ENCODE measurements around the gene LCA5. TPM values are rescaled to one million over a fixed set of nuclear protein-coding genes. Genes with fewer than 3 reads are reported as not detected.

The LCA5 gene
- total RNA-seq, 2 donors from 2014 or later, result 0.74 to 1.1 TPM

DNA sequence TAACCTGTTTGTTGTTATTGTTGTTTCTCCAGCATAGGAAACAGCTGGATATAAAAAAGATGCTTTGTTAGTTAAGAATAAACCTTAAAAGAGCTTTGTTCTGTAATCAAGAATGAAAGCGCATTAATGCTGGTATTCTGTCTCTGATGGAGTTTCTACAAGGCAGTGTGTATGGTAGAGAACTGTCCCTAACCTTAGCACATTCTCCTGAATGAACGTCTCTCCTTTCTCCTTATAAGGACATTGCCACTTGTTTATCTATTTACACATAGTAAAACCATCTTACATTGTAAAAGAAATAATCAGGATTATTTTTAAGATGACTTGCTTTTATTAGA is 33.8 kb upstream of the LCA5 start:
- H3K27me3 ChIP-seq, result no peaks in the 10 kb centered on the region
- H3K9ac ChIP-seq (ENCODE audit: low read depth in 2 of 2, low read length in 2 of 2), result peak overlapping the region in 1 of 2 donors; percentile 55
- TF ChIP-seq, protein P1, sequence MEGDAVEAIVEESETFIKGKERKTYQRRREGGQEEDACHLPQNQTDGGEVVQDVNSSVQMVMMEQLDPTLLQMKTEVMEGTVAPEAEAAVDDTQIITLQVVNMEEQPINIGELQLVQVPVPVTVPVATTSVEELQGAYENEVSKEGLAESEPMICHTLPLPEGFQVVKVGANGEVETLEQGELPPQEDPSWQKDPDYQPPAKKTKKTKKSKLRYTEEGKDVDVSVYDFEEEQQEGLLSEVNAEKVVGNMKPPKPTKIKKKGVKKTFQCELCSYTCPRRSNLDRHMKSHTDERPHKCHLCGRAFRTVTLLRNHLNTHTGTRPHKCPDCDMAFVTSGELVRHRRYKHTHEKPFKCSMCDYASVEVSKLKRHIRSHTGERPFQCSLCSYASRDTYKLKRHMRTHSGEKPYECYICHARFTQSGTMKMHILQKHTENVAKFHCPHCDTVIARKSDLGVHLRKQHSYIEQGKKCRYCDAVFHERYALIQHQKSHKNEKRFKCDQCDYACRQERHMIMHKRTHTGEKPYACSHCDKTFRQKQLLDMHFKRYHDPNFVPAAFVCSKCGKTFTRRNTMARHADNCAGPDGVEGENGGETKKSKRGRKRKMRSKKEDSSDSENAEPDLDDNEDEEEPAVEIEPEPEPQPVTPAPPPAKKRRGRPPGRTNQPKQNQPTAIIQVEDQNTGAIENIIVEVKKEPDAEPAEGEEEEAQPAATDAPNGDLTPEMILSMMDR (IDR thresholded peaks at IDR 0.05), result no peak
- H3K4me3 ChIP-seq, result no peak overlapping the region
- no peak overlapping the region for H3K27ac ChIP-seq
- H3K4me1 ChIP-seq, result no peaks in the 10 kb centered on the region
- intact Hi-C loops (cut with DNase I), result loop anchor here (5.0 kb wide), 1 partner anchor 101 kb away; no protein-coding TSS in a partner anchor
- no peaks in the 10 kb centered on the region for H3K36me3 ChIP-seq
- no peaks in the 10 kb centered on the region for H3K9me3 ChIP-seq
- no peak for DNase-seq

DNA sequence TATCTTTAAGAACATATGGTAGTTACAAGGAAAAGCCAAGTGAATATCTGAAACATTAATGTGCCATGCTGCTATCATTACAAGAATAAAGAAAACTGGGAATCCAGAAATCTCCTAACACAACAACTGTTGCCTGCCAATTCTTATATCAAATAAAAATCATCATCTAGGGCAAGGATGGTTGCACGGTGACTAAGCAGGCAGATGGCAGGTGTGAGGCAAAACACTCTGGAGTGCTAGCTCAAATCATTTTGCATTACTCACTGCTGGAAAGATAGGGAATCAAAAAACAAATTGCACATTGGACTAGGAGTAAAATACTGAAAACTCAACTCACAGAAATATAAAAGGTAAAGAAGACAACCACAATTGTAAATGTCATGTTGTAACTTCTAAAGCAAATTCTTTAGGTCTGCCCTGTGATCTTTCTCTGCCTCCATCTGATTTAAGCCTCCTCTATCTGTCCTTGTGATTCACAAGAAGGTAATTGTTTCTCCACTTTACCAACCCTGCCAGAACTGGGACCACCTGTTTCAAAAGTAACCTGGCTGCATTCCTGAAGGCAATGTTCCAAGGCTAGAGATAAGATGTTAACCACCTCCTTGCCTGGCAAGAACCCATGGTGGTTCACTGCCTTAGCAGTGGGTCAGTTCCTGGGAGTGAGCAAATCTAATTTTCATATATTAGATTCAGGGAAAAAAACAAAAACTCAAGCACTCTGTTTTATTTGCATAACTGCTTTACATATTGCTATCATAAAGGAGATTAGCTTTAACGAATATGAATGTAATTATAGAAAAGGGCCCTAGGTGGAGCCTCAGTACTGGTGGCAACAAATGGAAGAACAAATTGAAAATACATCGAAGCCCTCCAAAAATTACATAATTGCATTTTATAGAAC is 33.1 kb upstream of the LCA5 start:
- peak overlapping the region in 1 of 2 donors; percentile 55 for H3K9ac ChIP-seq (ENCODE audit: low read depth in 2 of 2, low read length in 2 of 2)
- H3K27me3 ChIP-seq, result no peaks in the 10 kb centered on the region
- no peaks in the 10 kb centered on the region for H3K9me3 ChIP-seq
- intact Hi-C loops (cut with DNase I), result loop anchor here (5.0 kb wide), 1 partner anchor 102 kb away; no protein-coding TSS in a partner anchor
- DNase-seq, result peak; percentile 78
- no peaks in the 10 kb centered on the region for H3K36me3 ChIP-seq
- TF ChIP-seq, protein P1 (IDR thresholded peaks at IDR 0.05), result peak; percentile 58
- no peaks in the 10 kb centered on the region for H3K4me1 ChIP-seq
- peak overlapping the region; percentile 42 for H3K27ac ChIP-seq
- no peak overlapping the region for H3K4me3 ChIP-seq

DNA sequence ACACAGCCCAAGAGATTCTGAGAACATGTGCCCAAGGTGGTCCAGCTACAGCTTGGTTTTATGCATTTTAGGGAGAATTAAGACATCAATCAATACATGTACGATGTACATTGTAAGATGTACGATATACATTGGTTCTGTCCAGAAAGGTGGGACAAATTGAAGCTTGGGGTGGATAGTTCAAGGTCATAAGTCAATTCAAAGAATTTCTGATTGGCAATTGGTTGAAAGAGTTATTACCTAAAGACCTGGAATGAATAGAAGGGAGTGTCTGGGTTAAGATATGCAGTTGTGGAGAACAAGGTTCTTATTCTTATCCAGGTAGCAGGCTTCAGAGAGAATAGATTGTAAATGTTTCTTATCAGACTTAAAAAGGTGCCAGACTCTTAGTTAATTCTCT is 31.8 kb upstream of the LCA5 start:
- no peak overlapping the region for H3K4me3 ChIP-seq
- no peaks in the 10 kb centered on the region for H3K36me3 ChIP-seq
- DNase-seq, result no peak
- no peak overlapping the region for H3K27ac ChIP-seq
- TF ChIP-seq, protein P1 (IDR thresholded peaks at IDR 0.05), result no peak
- intact Hi-C loops (cut with DNase I), result loop anchor here (5.0 kb wide), 1 partner anchor 143 kb away; no protein-coding TSS in a partner anchor
- H3K4me1 ChIP-seq, result no peaks in the 10 kb centered on the region
- H3K9ac ChIP-seq (ENCODE audit: low read depth in 2 of 2, low read length in 2 of 2), result no peak overlapping the region
- H3K27me3 ChIP-seq, result no peaks in the 10 kb centered on the region
- no peaks in the 10 kb centered on the region for H3K9me3 ChIP-seq

GRCh38 chr6:79564636-79565035 is 27.4 kb upstream of the LCA5 start:
- no peak for DNase-seq
- Histone ChIP-seq H3K4me1 (no peaks in the 10 kb centered on the region), H3K27ac (no peak overlapping the region), H3K9me3 (no peaks in the 10 kb centered on the region), H3K27me3 (no peaks in the 10 kb centered on the region), H3K36me3 (no peaks in the 10 kb centered on the region), H3K4me3 (no peak overlapping the region), H3K9ac (ENCODE audit: low read depth in 2 of 2, low read length in 2 of 2) (no peak overlapping the region)
- TF ChIP-seq, protein P1 (IDR thresholded peaks at IDR 0.05), result no peak
- intact Hi-C loops (cut with DNase I), result loop anchor here (5.0 kb wide), 1 partner anchor 148 kb away; no protein-coding TSS in a partner anchor

GRCh38 chr6:79559706-79560105 is 22.5 kb upstream of the LCA5 start:
- Histone ChIP-seq H3K27ac (no peak overlapping the region), H3K36me3 (no peaks in the 10 kb centered on the region), H3K9me3 (no peaks in the 10 kb centered on the region), H3K4me1 (no peaks in the 10 kb centered on the region), H3K9ac (ENCODE audit: low read depth in 2 of 2, low read length in 2 of 2) (no peak overlapping the region), H3K4me3 (no peak overlapping the region), H3K27me3 (no peaks in the 10 kb centered on the region)
- intact Hi-C loops (cut with DNase I), result no loop called here
- DNase-seq, result no peak
- TF ChIP-seq, protein P1 (IDR thresholded peaks at IDR 0.05), result no peak

Measured in colonic mucosa (tissue), 4 donors.